Caco-2 (cell line): ENCODE data around the gene PELI2. TPM values are rescaled to one million over a fixed set of nuclear protein-coding genes. Genes with fewer than 3 reads are reported as not detected.

Experiments
- BruUV-seq: library from RNA; stranded (reverse); fragments of 400-500 nt; replicated peaks from 2 replicates; lab custom pipeline; 2021; lab: Mats Ljungman, UMichigan
- CTCF ChIA-PET: fragments of 300-600 bp; sonication (Branson Sonifier 250); formaldehyde crosslinking; loops from one replicate; lab custom pipeline; 2022; ENCODE audit warnings: antibody characterized with exemption; lab: Charles Lee
- POLR2A ChIA-PET: fragments of 300-600 bp; sonication (Branson Sonifier 250); formaldehyde crosslinking; loops from one replicate; lab custom pipeline; 2022; ENCODE audit warnings: antibody characterized with exemption; lab: Charles Lee
- DNase-seq, 2 experiments: peaks; one replicate each; pipeline versions ENCODE4 v3.0.0 to v3.0.0-alpha.2; 2020 to 2022
- H3K27me3 ChIP-seq: replicated peaks from 2 replicates; pipeline ENCODE4 v1.6.0; 2011; ENCODE audit warnings: low read length; ENCODE audit not compliant: control insufficient read depth, insufficient read depth
- H3K36me3 ChIP-seq: 2 replicates; pipeline ENCODE4 v1.5.1; 2011; ENCODE audit warnings: low read length; ENCODE audit not compliant: control insufficient read depth, insufficient read depth
- H3K4me1 ChIP-seq: fragments of 250-450 bp; sonication (Bioruptor Pico); 2 replicates; pipeline ENCODE4 v1.5.1; 2020; ENCODE audit warnings: mild to moderate bottlenecking
- H3K4me3 ChIP-seq: 2 replicates; pipeline ENCODE4 v1.5.1; 2011; ENCODE audit warnings: low read depth, mild to moderate bottlenecking, control low read depth, low read length
- H3K9me3 ChIP-seq: fragments of 250-450 bp; sonication (Bioruptor Pico); 2 replicates; pipeline ENCODE4 v1.5.1; 2020; ENCODE audit warnings: mild to moderate bottlenecking, moderate library complexity
- H3K27ac Mint-ChIP-seq: one replicate; pipeline ENCODE4 v1.8.0; 2022; ENCODE audit warnings: mixed read lengths; ENCODE audit not compliant: unreplicated experiment
- H3K27me3 Mint-ChIP-seq: one replicate; pipeline ENCODE4 v1.8.0; 2022; ENCODE audit warnings: mixed read lengths; ENCODE audit not compliant: insufficient read depth, unreplicated experiment
- H3K36me3 Mint-ChIP-seq: one replicate; pipeline ENCODE4 v1.8.0; 2022; ENCODE audit warnings: mild to moderate bottlenecking, mixed read lengths; ENCODE audit not compliant: insufficient read depth, unreplicated experiment
- H3K4me1 Mint-ChIP-seq: one replicate; pipeline ENCODE4 v1.8.0; 2022; ENCODE audit warnings: low read depth, mixed read lengths; ENCODE audit not compliant: unreplicated experiment
- H3K4me3 Mint-ChIP-seq: one replicate; pipeline ENCODE4 v1.8.0; 2022; ENCODE audit warnings: mild to moderate bottlenecking, moderate library complexity, mixed read lengths; ENCODE audit not compliant: unreplicated experiment
- H3K9me3 Mint-ChIP-seq: one replicate; pipeline ENCODE4 v1.8.0; 2022; ENCODE audit warnings: mixed read lengths; ENCODE audit not compliant: unreplicated experiment
- CTCF ChIP-seq, 2 experiments: fragments of 200-600 bp in 1 of 2; IDR thresholded peaks; 1 replicate in 1 of 2; 2 replicates in 1 of 2; pipeline versions ENCODE4 v1.5.1 to v1.8.0; 2011 to 2022; ENCODE audit warnings: antibody characterized with exemption in 1 of 2, control low read depth in 1 of 2, inconsistent platforms in 1 of 2, low read depth in 1 of 2, low read length in 1 of 2, mild to moderate bottlenecking in 1 of 2, moderate library complexity in 1 of 2; ENCODE audit not compliant: insufficient read depth in 1 of 2, severe bottlenecking in 1 of 2, unreplicated experiment in 1 of 2
- intact Hi-C: fragments of 100-400 bp; cut with micrococcal nuclease; formaldehyde crosslinking; loops from one replicate; pipeline ENCODE4 v1.10.0; 2022; ENCODE audit not compliant: unreplicated experiment
- total RNA-seq: library from RNA; stranded (reverse); gene quantifications from 2 replicates; pipeline ENCODE4 v1.2.3, GENCODE V29; 2022

Gene PELI2
- total RNA-seq, 1 experiment from 2014 or later, result 8.5 TPM

- Mint-ChIP-seq H3K9me3 (no peaks in the 10 kb centered on the region), H3K4me3 (no peak overlapping the region), H3K4me1 (no peaks in the 10 kb centered on the region), H3K27me3 (no peaks in the 10 kb centered on the region), H3K36me3 (no peaks in the 10 kb centered on the region), H3K27ac (no peak overlapping the region)
- H3K36me3 ChIP-seq, result no peaks in the 10 kb centered on the region
- H3K27me3 ChIP-seq, result no peaks in the 10 kb centered on the region
- CTCF ChIA-PET, result no interaction called here
- H3K9me3 ChIP-seq, result no peaks in the 10 kb centered on the region
- DNase-seq, result no peak
- TF ChIP-seq CTCF (IDR thresholded peaks at IDR 0.05; ENCODE audit: insufficient read depth in 1 of 2, low read depth in 1 of 2, low read length in 1 of 2, severe bottlenecking in 1 of 2, unreplicated experiment in 1 of 2), result no peak
- intact Hi-C loops, result no loop called here
- no TSS peak for BruUV-seq
- POLR2A ChIA-PET, result no interaction called here
- H3K4me3 ChIP-seq, result no peak overlapping the region
- H3K4me1 ChIP-seq, result no peaks in the 10 kb centered on the region
These were observed 186.2 kb downstream of the PELI2 start for GRCh38 chr14:56304456-56304855.

GRCh38 chr14:56309198-56309597 is 191.0 kb downstream of the PELI2 start:
- H3K27me3 ChIP-seq, result no peaks in the 10 kb centered on the region
- POLR2A ChIA-PET, result no interaction called here

GRCh38 chr14:56310643-56311042 is 192.4 kb downstream of the PELI2 start:
- no peak overlapping the region for H3K4me3 Mint-ChIP-seq
- ChIA-PET CTCF (no interaction called here), POLR2A (no interaction called here)
- no peak overlapping the region for H3K27ac Mint-ChIP-seq
- intact Hi-C loops, result no loop called here
- Histone ChIP-seq H3K4me1 (no peaks in the 10 kb centered on the region), H3K9me3 (no peaks in the 10 kb centered on the region), H3K36me3 (no peaks in the 10 kb centered on the region), H3K27me3 (no peaks in the 10 kb centered on the region), H3K4me3 (no peak overlapping the region)
- H3K27me3 Mint-ChIP-seq, result no peaks in the 10 kb centered on the region
- no TSS peak for BruUV-seq
- no peak for DNase-seq
- no peaks in the 10 kb centered on the region for H3K36me3 Mint-ChIP-seq
- peaks cover 9% of the 10 kb centered on the region for H3K9me3 Mint-ChIP-seq
- TF ChIP-seq CTCF (IDR thresholded peaks at IDR 0.05; ENCODE audit: insufficient read depth in 1 of 2, low read depth in 1 of 2, low read length in 1 of 2, severe bottlenecking in 1 of 2, unreplicated experiment in 1 of 2), result no peak
- peaks cover 10% of the 10 kb centered on the region for H3K4me1 Mint-ChIP-seq

More at GRCh38 chr14:56309198-56309597, 191.0 kb downstream of the PELI2 start:
- CTCF ChIA-PET, result no interaction called here
- no peaks in the 10 kb centered on the region for H3K27me3 Mint-ChIP-seq
- intact Hi-C loops, result no loop called here
- H3K4me3 ChIP-seq, result no peak overlapping the region
- no TSS peak for BruUV-seq
- no peaks in the 10 kb centered on the region for H3K36me3 Mint-ChIP-seq
- no peak for TF ChIP-seq CTCF (IDR thresholded peaks at IDR 0.05; ENCODE audit: insufficient read depth in 1 of 2, low read depth in 1 of 2, low read length in 1 of 2, severe bottlenecking in 1 of 2, unreplicated experiment in 1 of 2)
- no peak overlapping the region for H3K4me3 Mint-ChIP-seq
- H3K4me1 Mint-ChIP-seq, result peaks cover 10% of the 10 kb centered on the region
- H3K36me3 ChIP-seq, result no peaks in the 10 kb centered on the region
- H3K27ac Mint-ChIP-seq, result no peak overlapping the region
- no peaks in the 10 kb centered on the region for H3K4me1 ChIP-seq
- peaks cover 9% of the 10 kb centered on the region for H3K9me3 Mint-ChIP-seq
- H3K9me3 ChIP-seq, result no peaks in the 10 kb centered on the region
- no peak for DNase-seq
